Immature natural killer cell (primary cell): ENCODE measurements around the gene PLOD2. TPM values are rescaled to one million over a fixed set of nuclear protein-coding genes. Genes with fewer than 3 reads are reported as not detected.
"Not testable (repeated sequence)": the region's sequence is repeated elsewhere in the genome, so short reads cannot be mapped to it uniquely, and the experiment has no call there.

Source experiments
- DNase-seq, 3 donors: peaks; one replicate each; pipeline ENCODE4 v3.0.0; 2022; ENCODE audit warnings: mixed read lengths in 1 of 3
- H3K27ac Mint-ChIP-seq, 6 donors: one replicate each; pipeline ENCODE4 v1.8.0; 2020; ENCODE audit warnings: mixed read lengths in 6 of 6, mild to moderate bottlenecking in 5 of 6, inconsistent platforms in 4 of 6, moderate library complexity in 3 of 6
- H3K27me3 Mint-ChIP-seq, 3 donors: one replicate each; pipeline ENCODE4 v1.8.0; 2020 to 2021; ENCODE audit warnings: low read depth in 3 of 3, mild to moderate bottlenecking in 3 of 3, mixed read lengths in 3 of 3, moderate library complexity in 3 of 3, inconsistent platforms in 1 of 3
- H3K36me3 Mint-ChIP-seq, 3 donors: one replicate each; pipeline ENCODE4 v1.8.0; 2020; ENCODE audit warnings: mixed read lengths in 3 of 3, inconsistent platforms in 2 of 3, mild to moderate bottlenecking in 2 of 3
- H3K4me1 Mint-ChIP-seq, 2 donors: one replicate each; pipeline ENCODE4 v1.8.0; 2020; ENCODE audit warnings: inconsistent platforms in 2 of 2, mild to moderate bottlenecking in 2 of 2, mixed read lengths in 2 of 2, moderate library complexity in 1 of 2
- H3K4me3 Mint-ChIP-seq, 5 donors: one replicate each; pipeline ENCODE4 v1.8.0; 2020; ENCODE audit warnings: mild to moderate bottlenecking in 5 of 5, mixed read lengths in 5 of 5, inconsistent platforms in 3 of 5, moderate library complexity in 3 of 5
- H3K9me3 Mint-ChIP-seq, 6 donors: one replicate each; pipeline ENCODE4 v1.8.0; 2020; ENCODE audit warnings: mild to moderate bottlenecking in 6 of 6, mixed read lengths in 6 of 6, inconsistent platforms in 4 of 6, moderate library complexity in 3 of 6
- polyA plus RNA-seq, 3 donors: library from polyadenylated mRNA; unstranded; fragments of 300-500 nt; fragmentation: Illumina TruSeq; gene quantifications; one replicate each; pipeline ENCODE4 v1.2.3, GENCODE V29; 2021

The PLOD2 gene
- polyA plus RNA-seq, 3 donors from 2014 or later, result not detected

- no peak overlapping the region for H3K27ac Mint-ChIP-seq
- no peak overlapping the region for H3K4me3 Mint-ChIP-seq
- H3K9me3 Mint-ChIP-seq, result peaks cover 0 to 21% (median 6%) of the 10 kb centered on the region in 6 donors
- peaks cover 0 to 4% (median 0%) of the 10 kb centered on the region in 3 donors for H3K36me3 Mint-ChIP-seq
- DNase-seq, result no peak
- H3K4me1 Mint-ChIP-seq, result no peaks in the 10 kb centered on the region
- peaks cover 0 to 1% (median 1%) of the 10 kb centered on the region in 3 donors for H3K27me3 Mint-ChIP-seq
These were observed 36.7 kb downstream of the PLOD2 start for GRCh38 chr3:146124126-146124801.

- H3K27me3 Mint-ChIP-seq, result no peaks in the 10 kb centered on the region
- no peak overlapping the region for H3K4me3 Mint-ChIP-seq
- H3K9me3 Mint-ChIP-seq, result peaks cover 18 to 60% (median 26%) of the 10 kb centered on the region in 6 donors
- peaks cover 0 to 8% (median 7%) of the 10 kb centered on the region in 3 donors for H3K36me3 Mint-ChIP-seq
- no peak for DNase-seq
- no peak overlapping the region for H3K27ac Mint-ChIP-seq
- no peaks in the 10 kb centered on the region for H3K4me1 Mint-ChIP-seq
These were observed 43.3 kb downstream of the PLOD2 start for GRCh38 chr3:146117406-146118285.

DNA sequence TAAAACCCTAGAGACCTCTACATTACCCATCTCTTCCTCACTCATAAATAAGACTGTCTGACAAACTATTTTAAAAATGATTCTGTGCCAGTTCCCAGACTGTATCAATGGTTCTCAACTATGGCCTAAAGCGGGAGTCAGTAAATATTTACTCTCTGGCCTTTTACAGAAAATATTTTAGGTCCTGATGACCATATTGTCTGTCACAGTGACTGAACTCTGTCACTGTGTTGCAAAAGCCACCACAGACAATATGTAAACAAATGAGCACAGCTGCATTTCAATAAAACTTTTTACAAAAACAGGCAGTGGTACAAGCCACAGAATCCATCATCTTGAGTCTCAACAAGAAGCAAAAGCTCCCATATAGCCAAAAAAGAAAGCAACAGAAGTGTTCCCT is 45.4 kb downstream of the PLOD2 start:
- no peak overlapping the region for H3K4me3 Mint-ChIP-seq
- DNase-seq, result no peak
- H3K4me1 Mint-ChIP-seq, result no peaks in the 10 kb centered on the region
- H3K27me3 Mint-ChIP-seq, result peaks cover 0 to 3% (median 0%) of the 10 kb centered on the region in 3 donors
- peaks cover 16 to 67% (median 35%) of the 10 kb centered on the region in 6 donors for H3K9me3 Mint-ChIP-seq
- H3K36me3 Mint-ChIP-seq, result peaks cover 0 to 8% (median 3%) of the 10 kb centered on the region in 3 donors
- H3K27ac Mint-ChIP-seq, result no peak overlapping the region

DNA sequence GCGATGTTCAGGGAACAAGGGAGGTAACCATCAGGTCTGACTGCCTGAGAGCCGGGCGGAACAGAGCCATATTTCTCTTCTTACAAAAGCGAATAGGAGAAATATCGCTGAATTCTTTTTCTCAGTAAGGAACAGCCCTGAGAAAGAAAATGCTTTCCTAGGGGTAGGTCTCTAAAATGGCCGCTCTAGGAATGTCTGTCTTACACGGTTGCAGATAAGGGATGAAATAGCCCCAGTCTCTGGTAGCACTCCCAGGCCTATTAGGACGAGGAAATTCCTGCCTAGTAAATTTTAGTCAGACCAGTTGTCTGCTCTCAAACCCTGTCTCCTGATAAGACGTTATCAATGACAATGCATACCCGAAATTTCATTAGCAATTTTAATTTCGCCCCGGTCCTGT is 47.2 kb downstream of the PLOD2 start:
- H3K9me3 Mint-ChIP-seq, result peaks cover 12 to 66% (median 36%) of the 10 kb centered on the region in 6 donors
- not testable (repeated sequence) for H3K36me3 Mint-ChIP-seq, H3K4me1 Mint-ChIP-seq, H3K4me3 Mint-ChIP-seq, DNase-seq, H3K27me3 Mint-ChIP-seq, H3K27ac Mint-ChIP-seq

GRCh38 chr3:146111337-146111736 is 49.6 kb downstream of the PLOD2 start:
- no peaks in the 10 kb centered on the region for H3K4me1 Mint-ChIP-seq

GRCh38 chr3:146110161-146110560 is 50.8 kb downstream of the PLOD2 start:
- H3K27ac Mint-ChIP-seq, result no peak overlapping the region
- DNase-seq, result no peak
- peaks cover 8 to 51% (median 30%) of the 10 kb centered on the region in 6 donors for H3K9me3 Mint-ChIP-seq

More at GRCh38 chr3:146111337-146111736, 49.6 kb downstream of the PLOD2 start:
- Mint-ChIP-seq H3K27ac (no peak overlapping the region), H3K9me3 (peaks cover 11 to 62% (median 39%) of the 10 kb centered on the region in 6 donors), H3K36me3 (peaks cover 0 to 8% (median 3%) of the 10 kb centered on the region in 3 donors), H3K27me3 (peaks cover 1 to 3% (median 2%) of the 10 kb centered on the region in 3 donors), H3K4me3 (no peak overlapping the region)
- DNase-seq, result no peak

GRCh38 chr3:146106986-146107385 is 54.0 kb downstream of the PLOD2 start:
- no peaks in the 10 kb centered on the region for H3K4me1 Mint-ChIP-seq
- no peaks in the 10 kb centered on the region for H3K36me3 Mint-ChIP-seq
- DNase-seq, result no peak
- peaks cover 0 to 25% (median 12%) of the 10 kb centered on the region in 6 donors for H3K9me3 Mint-ChIP-seq
- no peak overlapping the region for H3K27ac Mint-ChIP-seq
- H3K4me3 Mint-ChIP-seq, result no peak overlapping the region
- H3K27me3 Mint-ChIP-seq, result peaks cover 0 to 2% (median 1%) of the 10 kb centered on the region in 3 donors

More at GRCh38 chr3:146110161-146110560, 50.8 kb downstream of the PLOD2 start:
- Mint-ChIP-seq H3K27me3 (peaks cover 1 to 3% (median 2%) of the 10 kb centered on the region in 3 donors), H3K36me3 (peaks cover 0 to 3% (median 0%) of the 10 kb centered on the region in 3 donors), H3K4me3 (no peak overlapping the region), H3K4me1 (no peaks in the 10 kb centered on the region)

DNA sequence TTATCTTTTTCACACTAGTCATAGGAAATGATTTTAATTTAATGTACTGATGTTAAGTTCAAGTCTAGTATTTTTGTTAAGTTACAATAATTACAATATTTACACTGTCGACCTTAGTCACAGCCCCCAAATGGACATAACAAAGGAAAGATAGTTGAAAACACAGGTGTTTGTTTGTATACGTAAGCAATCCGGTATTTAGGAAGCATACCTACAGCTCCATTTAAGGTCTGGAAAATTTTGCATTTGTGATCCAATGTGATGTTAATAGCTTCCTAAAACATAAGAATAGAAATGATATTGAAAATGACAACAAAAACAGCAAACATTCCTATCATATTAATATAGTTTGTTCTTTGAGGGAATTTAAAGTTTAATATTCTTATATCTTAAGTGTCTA is 56.9 kb downstream of the PLOD2 start:
- Mint-ChIP-seq H3K36me3 (no peaks in the 10 kb centered on the region), H3K4me3 (no peak overlapping the region), H3K27ac (no peak overlapping the region), H3K9me3 (peaks cover 3 to 14% (median 8%) of the 10 kb centered on the region in 6 donors), H3K4me1 (no peaks in the 10 kb centered on the region), H3K27me3 (peaks cover 0 to 2% (median 1%) of the 10 kb centered on the region in 3 donors)
- no peak for DNase-seq

GRCh38 chr3:146102885-146103284 is 58.1 kb downstream of the PLOD2 start:
- no peak for DNase-seq
- Mint-ChIP-seq H3K4me3 (no peak overlapping the region), H3K27me3 (peaks cover 0 to 1% (median 0%) of the 10 kb centered on the region in 3 donors), H3K36me3 (no peaks in the 10 kb centered on the region), H3K9me3 (peaks cover 0 to 7% (median 5%) of the 10 kb centered on the region in 6 donors), H3K27ac (no peak overlapping the region), H3K4me1 (no peaks in the 10 kb centered on the region)

DNA sequence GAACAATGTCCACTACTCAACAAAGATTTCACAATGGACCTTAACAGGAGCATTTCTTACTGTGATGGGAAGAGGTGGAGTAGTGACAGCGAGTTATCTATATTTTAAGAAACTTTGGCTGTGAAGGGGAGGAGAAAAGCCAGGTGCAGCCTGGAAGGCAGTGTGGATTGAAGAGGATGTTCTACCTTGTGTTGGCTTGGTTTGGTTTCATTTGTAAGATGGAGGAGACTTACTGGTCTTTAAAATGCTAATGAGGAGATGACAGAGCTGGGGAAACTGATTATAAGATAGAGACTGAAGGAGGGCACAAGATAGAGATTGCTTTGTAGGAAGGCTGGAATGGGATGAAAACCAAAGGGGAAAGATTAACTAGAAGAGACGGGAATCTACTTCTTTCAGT is 59.4 kb downstream of the PLOD2 start:
- Mint-ChIP-seq H3K36me3 (no peaks in the 10 kb centered on the region), H3K4me1 (no peaks in the 10 kb centered on the region), H3K27ac (no peak overlapping the region), H3K27me3 (no peaks in the 10 kb centered on the region), H3K9me3 (peaks cover 0 to 7% (median 3%) of the 10 kb centered on the region in 6 donors), H3K4me3 (no peak overlapping the region)
- DNase-seq, result no peak

GRCh38 chr3:146100825-146101444 is 60.0 kb downstream of the PLOD2 start:
- DNase-seq, result no peak
- Mint-ChIP-seq H3K36me3 (no peaks in the 10 kb centered on the region), H3K27ac (no peak overlapping the region), H3K4me1 (no peaks in the 10 kb centered on the region), H3K9me3 (peaks cover 0 to 7% (median 2%) of the 10 kb centered on the region in 6 donors), H3K4me3 (no peak overlapping the region), H3K27me3 (no peaks in the 10 kb centered on the region)

GRCh38 chr3:146100180-146100579 is 60.8 kb downstream of the PLOD2 start:
- Mint-ChIP-seq H3K36me3 (no peaks in the 10 kb centered on the region), H3K9me3 (peaks cover 0 to 7% (median 4%) of the 10 kb centered on the region in 6 donors), H3K4me3 (no peak overlapping the region), H3K27ac (no peak overlapping the region), H3K4me1 (no peaks in the 10 kb centered on the region), H3K27me3 (no peaks in the 10 kb centered on the region)
- DNase-seq, result no peak

DNA sequence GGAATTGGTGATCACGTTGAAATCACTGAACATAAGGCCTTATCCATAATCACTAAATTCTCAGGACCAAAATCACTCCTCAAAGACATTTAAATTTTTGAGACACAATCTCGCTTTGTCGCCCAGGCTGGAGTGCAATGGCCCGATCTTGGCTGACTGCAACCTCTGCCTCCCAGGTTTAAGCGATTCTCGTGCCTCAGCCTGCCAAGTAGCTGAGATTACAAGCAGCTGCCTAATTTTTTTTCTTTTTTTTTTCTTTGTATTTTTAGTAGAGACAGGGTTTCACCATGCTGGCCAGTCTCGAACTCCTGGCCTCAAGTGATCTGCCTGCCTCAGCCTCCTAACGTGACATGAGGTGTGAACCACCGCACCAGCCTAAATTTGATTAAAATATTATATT is 61.7 kb downstream of the PLOD2 start:
- Mint-ChIP-seq H3K27ac (no peak overlapping the region), H3K4me1 (no peaks in the 10 kb centered on the region), H3K4me3 (no peak overlapping the region), H3K36me3 (no peaks in the 10 kb centered on the region), H3K27me3 (peaks cover 0 to 1% (median 0%) of the 10 kb centered on the region in 3 donors), H3K9me3 (peaks cover 0 to 9% (median 6%) of the 10 kb centered on the region in 6 donors)
- DNase-seq, result no peak
